NB4 (cell line): ENCODE measurements around the gene CACNG6.

Source experiments
- DNase-seq: peaks from one replicate; pipeline ENCODE4 v3.0.0; 2010; ENCODE audit warnings: low read depth
- H3K4me3 ChIP-seq: one replicate; pipeline ENCODE4 v1.5.1; 2011; ENCODE audit warnings: mild to moderate bottlenecking, low read depth, low read length, moderate library complexity
- CTCF ChIP-seq: IDR thresholded peaks from one replicate; pipeline ENCODE4 v1.5.1; 2012; ENCODE audit warnings: low read depth, low read length
- MAX ChIP-seq: IDR thresholded peaks from 2 replicates; pipeline ENCODE4 v1.6.1; 2011; ENCODE audit warnings: low read depth, low read length
- MYC ChIP-seq: IDR thresholded peaks from 2 replicates; pipeline ENCODE4 v1.6.1; 2011; ENCODE audit warnings: low read depth, low read length
- POLR2A ChIP-seq: IDR thresholded peaks from 2 replicates; pipeline ENCODE4 v1.6.1; 2011; ENCODE audit warnings: mild to moderate bottlenecking; ENCODE audit not compliant: insufficient read length; ENCODE audit errors: extremely low read depth

CACNG6 gene

DNA sequence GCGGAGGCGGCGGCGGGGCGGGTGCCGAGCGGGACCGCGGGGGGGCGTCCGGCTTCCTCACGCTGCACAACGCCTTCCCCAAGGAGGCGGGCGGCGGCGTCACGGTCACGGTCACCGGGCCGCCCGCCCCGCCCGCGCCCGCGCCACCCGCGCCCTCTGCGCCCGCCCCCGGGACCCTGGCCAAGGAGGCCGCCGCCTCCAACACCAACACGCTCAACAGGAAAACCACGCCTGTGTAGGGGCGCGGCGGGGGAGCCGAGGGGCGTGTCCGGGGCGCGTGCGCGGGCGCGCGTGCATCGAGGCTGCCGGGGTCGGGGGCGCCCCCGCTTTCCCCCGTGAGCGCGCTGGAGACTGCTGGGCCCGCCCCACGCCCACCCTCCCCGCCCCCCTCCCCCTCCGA is 8.8 kb upstream of the CACNG6 start:
- no peak for DNase-seq
- TF ChIP-seq POLR2A, result no peak
- H3K4me3 ChIP-seq, result no peak overlapping the region

- no peak for DNase-seq
- H3K4me3 ChIP-seq, result no peak overlapping the region
- TF ChIP-seq POLR2A (no peak), MYC (no peak), MAX (no peak), CTCF (no peak)
Observed at GRCh38 chr19:53983457-53984289, 7.8 kb upstream of the CACNG6 start.

DNA sequence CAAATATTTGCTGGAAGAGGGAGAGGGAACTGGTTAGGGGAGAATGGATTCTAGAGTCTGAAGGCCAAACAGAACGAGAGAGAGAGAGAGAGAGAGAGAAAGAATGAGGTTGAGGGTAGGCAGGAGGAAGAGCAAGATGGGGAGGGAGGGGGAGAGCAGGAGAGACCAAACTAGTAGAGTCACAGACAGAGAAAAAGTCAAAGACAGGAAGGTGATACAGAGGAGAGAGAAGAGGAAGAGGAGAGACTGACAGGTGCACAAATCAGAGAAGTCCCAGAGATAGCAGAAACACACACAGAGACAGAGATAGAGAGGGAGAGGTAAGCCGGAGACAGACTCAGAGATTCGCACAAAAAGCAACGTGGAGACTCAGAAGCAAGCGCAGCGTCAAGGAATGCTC is 5.6 kb upstream of the CACNG6 start:
- TF ChIP-seq CTCF, result no peak
- no peak for TF ChIP-seq MYC
- no peak for TF ChIP-seq POLR2A
- no peak for TF ChIP-seq MAX
- no peak overlapping the region for H3K4me3 ChIP-seq
- DNase-seq, result no peak

GRCh38 chr19:53988981-53989380 is 2.5 kb upstream of the CACNG6 start:
- no peak for DNase-seq
- no peak overlapping the region for H3K4me3 ChIP-seq
- no peak for TF ChIP-seq CTCF
- no peak for TF ChIP-seq MYC
- no peak for TF ChIP-seq MAX
- no peak for TF ChIP-seq POLR2A

DNA sequence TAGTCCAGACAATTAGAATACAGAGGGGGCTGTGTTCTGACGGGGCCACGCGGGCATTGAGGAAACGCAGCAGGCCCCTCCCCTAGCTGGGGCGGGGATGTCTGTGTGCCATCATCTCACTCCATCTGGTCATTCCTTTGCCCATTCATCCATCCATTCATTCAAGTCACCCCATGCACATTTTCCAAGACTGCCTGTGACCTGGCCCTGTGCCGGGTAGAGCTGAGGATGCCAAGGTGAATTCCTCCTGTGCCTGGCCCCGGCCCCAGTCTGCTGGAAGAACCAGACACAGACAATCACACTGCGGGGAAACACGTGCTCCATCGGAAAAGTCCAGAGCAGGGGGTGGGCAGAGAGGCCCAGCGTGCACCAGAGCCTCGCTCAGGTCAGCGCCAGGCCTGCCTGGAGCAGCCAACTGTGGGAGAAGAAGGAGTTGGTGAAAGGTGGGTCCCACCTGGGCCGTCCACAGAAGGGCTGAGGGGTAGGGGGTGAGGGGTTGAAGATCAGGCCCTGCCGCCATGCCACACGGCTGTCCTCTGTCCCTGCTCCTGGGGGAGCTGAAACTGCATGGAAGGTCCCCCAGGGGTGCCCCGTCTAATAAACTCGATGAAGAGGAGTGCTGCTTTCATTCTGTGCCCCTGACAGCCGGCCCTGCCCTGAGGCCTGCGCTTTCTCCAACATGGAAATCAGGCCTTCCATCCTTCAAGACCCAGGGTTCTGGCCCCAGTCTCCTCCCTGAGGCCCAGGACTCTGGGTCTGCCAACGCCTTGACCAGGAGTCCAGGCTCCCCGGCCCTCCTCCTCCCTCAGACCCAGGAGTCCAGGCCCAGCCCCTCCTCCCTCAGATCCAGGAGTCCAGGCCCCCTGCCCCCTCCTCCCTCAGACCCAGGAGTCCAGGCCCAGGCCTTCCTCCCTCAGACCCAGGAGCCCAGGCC is 1.6 kb upstream of the CACNG6 start:
- DNase-seq, result no peak
- H3K4me3 ChIP-seq, result no peak overlapping the region
- TF ChIP-seq MYC, result no peak
- TF ChIP-seq CTCF, result no peak
- no peak for TF ChIP-seq POLR2A
- TF ChIP-seq MAX, result no peak

DNA sequence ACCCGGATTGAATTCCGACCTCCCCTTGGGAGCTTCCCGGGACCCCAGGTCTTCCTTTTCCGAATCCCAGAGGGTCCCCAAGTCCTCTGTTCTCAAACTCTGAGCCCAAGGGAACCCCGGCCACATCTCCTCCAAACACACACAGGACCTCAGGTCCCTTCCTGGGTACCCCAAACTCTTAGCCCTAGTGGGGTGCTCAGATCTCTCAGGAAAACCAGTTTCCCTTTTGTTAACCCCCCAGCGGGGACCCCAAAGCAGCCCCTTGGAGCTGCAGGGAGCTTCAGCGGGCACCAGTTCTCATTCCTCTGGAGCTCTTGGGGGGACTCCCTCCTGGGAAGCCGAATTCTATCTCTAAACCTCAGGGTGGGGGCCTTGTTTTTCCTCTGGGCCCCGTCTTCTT is 774 bp downstream of the CACNG6 start:
- no peak for DNase-seq
- no peak overlapping the region for H3K4me3 ChIP-seq
- TF ChIP-seq MYC, result no peak
- TF ChIP-seq CTCF, result no peak
- no peak for TF ChIP-seq MAX
- no peak for TF ChIP-seq POLR2A
